ENCODE data around the gene TTC4. TPM values are rescaled to one million over a fixed set of nuclear protein-coding genes. Genes with fewer than 3 reads are reported as not detected.
A peak's percentile ranks its signal among the peaks of the same experiment; 100 is the strongest.

Gene TTC4
- total and polyA plus RNA-seq, 2 experiments from 2014 or later: 25.1 to 33.6 TPM

DNA sequence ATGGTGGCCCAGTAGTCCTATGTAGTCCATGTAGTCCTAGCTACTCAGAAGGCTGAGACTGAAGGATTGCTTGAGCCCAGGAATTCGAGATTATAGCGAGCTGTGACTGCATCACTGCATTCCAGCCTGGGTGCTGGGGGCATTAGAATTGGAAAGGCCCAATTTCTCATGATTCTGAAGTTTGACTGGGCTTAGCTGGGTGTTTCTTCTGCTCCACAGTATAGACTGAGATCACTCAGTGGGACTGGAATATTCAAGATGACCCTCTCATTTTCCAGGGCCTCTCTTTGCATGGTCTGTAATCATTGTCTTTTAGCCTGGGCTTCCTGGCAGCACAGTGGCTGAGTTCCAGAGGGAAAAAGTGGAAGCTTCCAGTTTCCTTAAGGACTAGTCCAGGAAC, 47.9 kb upstream of the TTC4 start:
- Histone ChIP-seq H3K4me2 (no peak overlapping the region), H4K20me1 (replicated peaks; ENCODE audit: insufficient read depth) (no peaks in the 10 kb centered on the region), H3K4me1 (ENCODE audit: insufficient read depth) (no peaks in the 10 kb centered on the region), H3K9me2 (ENCODE audit: insufficient read depth) (no peaks in the 10 kb centered on the region), H3K4me3 (no peak overlapping the region), H2AFZ (no peak overlapping the region), H3F3A (replicated peaks; ENCODE audit: low read depth) (no peaks in the 10 kb centered on the region), H3K27ac (ENCODE audit: low read depth) (no peak overlapping the region), H3K36me3 (ENCODE audit: insufficient read depth) (no peaks in the 10 kb centered on the region), H3K27me3 (ENCODE audit: insufficient read depth) (no peaks in the 10 kb centered on the region), H3K79me2 (replicated peaks; ENCODE audit: insufficient read depth) (no peaks in the 10 kb centered on the region)
- DNase-seq (ENCODE audit: low spot score) (no peak), ATAC-seq (no peak)
- Mint-ChIP-seq H3K36me3 (ENCODE audit: low read depth) (no peaks in the 10 kb centered on the region), H3K4me3 (no peak overlapping the region), H3K27me3 (ENCODE audit: insufficient read depth, low read depth, poor library complexity) (peaks cover 5% of the 10 kb centered on the region), H3K9me3 (peaks cover 3% of the 10 kb centered on the region; the same call in 2 of the 3 replicates), H3K4me1 (peaks cover 7% of the 10 kb centered on the region; the same call in 2 of the 3 replicates), H3K27ac (no peak overlapping the region)
- TF ChIP-seq ZNF462 (CRISPR knock-in tag; IDR thresholded peaks at IDR 0.05) (no peak), STAT1 (IDR thresholded peaks at IDR 0.05; ENCODE audit: unreplicated experiment) (no peak), EZH2phosphoT487 (IDR thresholded peaks at IDR 0.05; ENCODE audit: unreplicated experiment) (no peak), CTCF (conservative IDR thresholded peaks at IDR 0.05; ENCODE audit: low read depth in 2 of 2) (no peak), ZNF331 (CRISPR knock-in tag; IDR thresholded peaks at IDR 0.05; ENCODE audit: low read depth) (peak; percentile 80)
- TF ChIP-seq, protein P1, sequence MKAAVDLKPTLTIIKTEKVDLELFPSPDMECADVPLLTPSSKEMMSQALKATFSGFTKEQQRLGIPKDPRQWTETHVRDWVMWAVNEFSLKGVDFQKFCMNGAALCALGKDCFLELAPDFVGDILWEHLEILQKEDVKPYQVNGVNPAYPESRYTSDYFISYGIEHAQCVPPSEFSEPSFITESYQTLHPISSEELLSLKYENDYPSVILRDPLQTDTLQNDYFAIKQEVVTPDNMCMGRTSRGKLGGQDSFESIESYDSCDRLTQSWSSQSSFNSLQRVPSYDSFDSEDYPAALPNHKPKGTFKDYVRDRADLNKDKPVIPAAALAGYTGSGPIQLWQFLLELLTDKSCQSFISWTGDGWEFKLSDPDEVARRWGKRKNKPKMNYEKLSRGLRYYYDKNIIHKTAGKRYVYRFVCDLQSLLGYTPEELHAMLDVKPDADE (IDR thresholded peaks at IDR 0.05): no peak

Data from GM23338 (cell line).